Heart left ventricle (tissue), 16 donors: ENCODE results near the gene IGF2. TPM values are rescaled to one million over a fixed set of nuclear protein-coding genes. Genes with fewer than 3 reads are reported as not detected.
A peak's percentile ranks its signal among the peaks of the same experiment; 100 is the strongest.

Source experiments
- ATAC-seq, 4 donors: fragments of 200-7000 bp; cut with Tn5 transposase; one replicate each; pipeline ENCODE4 v1.9.1; 2020 to 2022; ENCODE audit warnings: moderate library complexity in 4 of 4, mild to moderate bottlenecking in 3 of 4, moderate number of reproducible peaks in 1 of 4
- DNase-seq, 5 donors: peaks; one replicate each; pipeline ENCODE4 v3.0.0-alpha.2; 2020
- H3K27ac ChIP-seq, 12 donors: fragments of 200-600 bp; sonication (generic) in 4 of 12; one replicate each; pipeline versions ENCODE4 v1.5.0 to v1.8.0; 2016 to 2022; ENCODE audit warnings: mild to moderate bottlenecking in 2 of 12
- H3K27me3 ChIP-seq, 9 donors: fragments of 200-600 bp; sonication (generic) in 2 of 9; one replicate each; pipeline versions ENCODE4 v1.5.1 to v1.8.0; 2016 to 2022; ENCODE audit warnings: mild to moderate bottlenecking in 3 of 9
- H3K36me3 ChIP-seq, 9 donors: fragments of 200-600 bp; sonication (generic) in 2 of 9; one replicate each; pipeline versions ENCODE4 v1.5.0 to v1.8.0; 2018 to 2022; ENCODE audit warnings: mild to moderate bottlenecking in 2 of 9
- H3K4me1 ChIP-seq, 12 donors: fragments of 200-600 bp; sonication (generic) in 4 of 12; one replicate each; pipeline versions ENCODE4 v1.5.0 to v1.8.0; 2016 to 2022; ENCODE audit warnings: mild to moderate bottlenecking in 3 of 12
- H3K4me3 ChIP-seq, 12 donors: fragments of 200-600 bp; sonication (generic) in 4 of 12; one replicate each; pipeline versions ENCODE4 v1.5.0 to v1.8.0; 2017 to 2022; ENCODE audit warnings: mild to moderate bottlenecking in 9 of 12, moderate library complexity in 4 of 12
- H3K9me3 ChIP-seq, 12 donors: fragments of 200-600 bp; sonication (generic) in 4 of 12; one replicate each; pipeline versions ENCODE4 v1.5.0 to v1.8.0; 2016 to 2022; ENCODE audit warnings: mild to moderate bottlenecking in 1 of 12
- CTCF ChIP-seq, 12 donors: fragments of 200-600 bp; sonication (generic) in 4 of 12; IDR thresholded peaks; one replicate each; pipeline versions ENCODE4 v1.5.0 to v1.8.0; 2018 to 2022; ENCODE audit warnings: antibody characterized with exemption in 12 of 12, mild to moderate bottlenecking in 5 of 12
- POLR2A ChIP-seq, 2 donors: fragments of 450-650 bp; IDR thresholded peaks; one replicate each; pipeline ENCODE4 v1.6.1; 2017; ENCODE audit warnings: antibody characterized with exemption in 2 of 2, mild to moderate bottlenecking in 2 of 2, moderate library complexity in 2 of 2
- WGBS, 4 donors: extraction: QIAGEN DNeasy Blood & Tissue Kit in 2 of 4; methylation state at CpG; one replicate each; pipeline versions ENCODE4 v1.1.5 to v1.1.7; 2013 to 2018; 5-methylcytosine and 5-hydroxymethylcytosine counted together
- intact Hi-C, 10 donors: fragments of 100-400 bp; cut with DNase I; formaldehyde crosslinking; loops; one replicate each; pipeline versions ENCODE4 v1.11.1 to v1.14.2; 2022
- polyA plus RNA-seq, 2 donors: library from polyadenylated mRNA; stranded (reverse); fragments of 200-250 nt; gene quantifications; one replicate each; pipeline ENCODE4 v1.2.3, GENCODE V29; 2013
- total RNA-seq, 9 donors: library from RNA; depleted of rRNA in 2 of 9; stranded (reverse); fragments of >200 nt in 2 of 9; fragmentation: NEBNext Ultra II Directional in 3 of 9; extraction: Animal tissue kit (Norgen Biotek cat#: 25700) in 3 of 9; gene quantifications; one replicate each; pipeline versions ENCODE4 v1.1.0 to v1.2.4, GENCODE V29; 2016 to 2023
- donor health status: ischemic (EF 13 %, LVEDD 7.1; RV severe dilation, severe dysfunction).
- donor health status: healthy with polysubstance abuse.
- donor health status: DM: no; HTN: yes; CAD: no.
- donor health status: DM: no; HTN: no; CAD: no.
- donor health status: ischemic (EF 25% LVEDD 6.9; RV normal size, moderate dysfunction).
- donor health status: ischemic (EF 25% LVEDD 5.7; RV mildly dilated, moderate dysfunction).
- donor health status: healthy.
- donor health status: DM: yes; HTN: yes; CAD: no.
- donor health status: ischemic (EF 35%, LVEDD 5.7; RV mildly dilated, moderate dysfunction).
- donor health status: nonischemic (EF 11% LVEDD 7.7; RV severe dilation, severe dysfunction).
- donor health status: DM: yes; HTN: yes; CAD: no.
- donor health status: PGD.
- donor health status: ischemic (EF 29% LVEDD 5.4; RV normal size, mild dysfunction).
- donor health status: nonischemic (EF 23%, LVEDD 6.1; RV moderate dilation, normal function).

The IGF2 gene
- total and polyA plus RNA-seq, 11 donors = 48.9 to 175 (median 99.3) TPM

GRCh38 chr11:2098691-2099515 is 40.3 kb downstream of the IGF2 start:
- no peaks in the 10 kb centered on the region for H3K9me3 ChIP-seq
- H3K4me3 ChIP-seq = no peak overlapping the region
- intact Hi-C loops = loop anchor here in 3 of 10 donors (5.0 kb wide), 1 partner anchor 38 kb away; the partner anchor contains the start of gene IGF2 (in 3 of the 3)
- no peaks in the 10 kb centered on the region for H3K36me3 ChIP-seq
- ATAC-seq (no peak), DNase-seq (peak in 1 of 5 donors; percentile 63)
- TF ChIP-seq POLR2A (IDR thresholded peaks at IDR 0.05) (no peak), CTCF (IDR thresholded peaks at IDR 0.05) (no peak)
- 73 to 83% (median 81%) methylated on average over 17 to 22 of the region's 22 CpGs for WGBS, 4 donors
- no peaks in the 10 kb centered on the region for H3K27me3 ChIP-seq
- peak overlapping the region in 9 of 12 donors; percentile 56 to 91 (median 85) for H3K27ac ChIP-seq
- H3K4me1 ChIP-seq = peaks cover 7 to 75% (median 49%) of the 10 kb centered on the region in 12 donors

- WGBS, 4 donors = 85 to 99% (median 94%) methylated on average over 8 to 14 of the region's 14 CpGs
- H3K4me1 ChIP-seq = peaks cover 7 to 76% (median 49%) of the 10 kb centered on the region in 12 donors
Measured at GRCh38 chr11:2097998-2098690, 41.0 kb downstream of the IGF2 start.

GRCh38 chr11:2097356-2097997 is 41.7 kb downstream of the IGF2 start:
- peak overlapping the region in 4 of 12 donors; percentile 11 to 26 (median 21) for H3K4me3 ChIP-seq
- intact Hi-C loops = loop anchor here in 4 of 10 donors (1.0 to 5.0 kb wide), 2 partner anchors 40 kb away; partner anchors contain the start of gene IGF2 (in 3 of the 4)
- no peaks in the 10 kb centered on the region for H3K27me3 ChIP-seq
- TF ChIP-seq CTCF (IDR thresholded peaks at IDR 0.05) (no peak), POLR2A (IDR thresholded peaks at IDR 0.05) (no peak)
- no peaks in the 10 kb centered on the region for H3K36me3 ChIP-seq
- H3K27ac ChIP-seq = peak overlapping the region; percentile 54 to 91 (median 84)
- H3K9me3 ChIP-seq = no peaks in the 10 kb centered on the region
- peaks cover 7 to 79% (median 52%) of the 10 kb centered on the region in 12 donors for H3K4me1 ChIP-seq
- DNase-seq (peak; percentile 76 to 83 (median 78)), ATAC-seq (peak in 3 of 4 donors; percentile 38 to 80 (median 54))
- 28 to 81% (median 43%) methylated on average over 12 to 28 of the region's 28 CpGs for WGBS, 4 donors

More at GRCh38 chr11:2097998-2098690, 41.0 kb downstream of the IGF2 start:
- H3K27me3 ChIP-seq = no peaks in the 10 kb centered on the region
- H3K36me3 ChIP-seq = no peaks in the 10 kb centered on the region
- no peaks in the 10 kb centered on the region for H3K9me3 ChIP-seq
- ATAC-seq = no peak
- no peak for DNase-seq
- TF ChIP-seq POLR2A (IDR thresholded peaks at IDR 0.05) = no peak
- TF ChIP-seq CTCF (IDR thresholded peaks at IDR 0.05) = no peak
- no peak overlapping the region for H3K4me3 ChIP-seq
- peak overlapping the region; percentile 54 to 91 (median 84) for H3K27ac ChIP-seq
- intact Hi-C loops = loop anchor here in 4 of 10 donors (1.0 to 5.0 kb wide), 2 partner anchors 39 kb away; partner anchors contain the start of gene IGF2 (in 3 of the 4)
